Activated naive CD4-positive, alpha-beta T cell treated with anti-CD3 and anti-CD28 coated beads, Interleukin-2, amount 50 U/mL, for 16 hours (primary cell): ENCODE data around the gene PHLDB3.

Source experiments
- DNase-seq: peaks from one replicate; pipeline ENCODE4 v3.0.0-alpha.2; 2020

PHLDB3 gene

DNA sequence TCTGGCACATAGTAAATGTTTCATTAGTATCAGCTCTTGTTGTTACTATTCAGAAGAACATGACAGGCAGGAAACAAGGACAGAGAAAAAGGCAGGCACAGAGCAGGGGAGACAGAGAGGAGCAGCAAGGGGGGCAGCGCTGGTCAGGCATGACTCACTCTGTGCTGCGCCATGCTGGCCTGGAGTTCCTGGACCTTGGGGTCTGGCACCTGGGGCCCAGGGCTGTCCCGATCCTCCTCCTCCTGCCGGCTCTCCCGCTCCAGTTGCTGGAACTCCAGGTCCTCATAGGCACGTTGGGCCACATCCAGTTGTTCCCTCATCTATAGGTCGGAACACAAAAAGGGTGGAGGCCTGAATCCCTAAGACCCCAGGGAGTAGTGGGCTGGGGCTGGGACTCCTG, 7.6 kb downstream of the PHLDB3 start:
- no peak for DNase-seq

DNA sequence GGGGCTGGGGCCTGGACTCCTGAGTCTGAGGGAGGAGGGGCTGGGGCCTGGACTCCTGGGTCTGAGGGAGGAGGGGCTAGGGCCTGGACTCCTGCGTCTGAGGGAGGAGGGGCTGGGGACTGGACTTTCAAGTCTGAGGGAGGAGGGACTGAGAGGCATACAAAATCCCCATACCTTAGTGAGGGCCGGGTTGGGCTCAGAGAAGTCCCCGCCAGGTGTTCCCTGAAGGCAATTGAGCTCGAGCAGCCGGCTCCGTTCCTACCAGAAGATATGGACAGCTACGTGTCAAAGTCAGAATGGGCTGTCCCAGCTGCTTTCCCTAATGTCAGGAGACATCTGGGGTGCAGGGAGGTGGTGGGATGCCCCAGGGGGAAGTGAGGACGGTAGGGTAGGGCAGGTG, 9.5 kb downstream of the PHLDB3 start:
- no peak for DNase-seq

DNA sequence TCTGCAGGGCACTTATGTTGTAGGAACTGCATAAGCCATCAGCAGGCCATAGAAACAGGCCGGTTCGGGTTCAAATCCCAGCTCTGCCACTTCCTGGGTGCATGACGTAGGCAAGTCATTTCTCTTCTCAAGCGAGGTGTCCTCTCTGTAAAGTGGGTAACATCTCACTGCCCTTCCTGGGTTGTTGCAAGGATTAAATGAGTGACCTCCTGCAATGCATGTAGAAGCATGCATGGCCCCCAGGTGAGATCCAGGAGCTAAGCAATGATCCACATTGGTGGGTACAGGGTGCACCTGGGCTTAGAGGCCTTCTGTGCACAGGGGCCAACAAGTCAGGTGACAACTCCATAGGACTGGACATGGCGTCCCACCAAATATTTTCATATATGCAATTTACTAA, 13.8 kb downstream of the PHLDB3 start:
- DNase-seq: no peak

DNA sequence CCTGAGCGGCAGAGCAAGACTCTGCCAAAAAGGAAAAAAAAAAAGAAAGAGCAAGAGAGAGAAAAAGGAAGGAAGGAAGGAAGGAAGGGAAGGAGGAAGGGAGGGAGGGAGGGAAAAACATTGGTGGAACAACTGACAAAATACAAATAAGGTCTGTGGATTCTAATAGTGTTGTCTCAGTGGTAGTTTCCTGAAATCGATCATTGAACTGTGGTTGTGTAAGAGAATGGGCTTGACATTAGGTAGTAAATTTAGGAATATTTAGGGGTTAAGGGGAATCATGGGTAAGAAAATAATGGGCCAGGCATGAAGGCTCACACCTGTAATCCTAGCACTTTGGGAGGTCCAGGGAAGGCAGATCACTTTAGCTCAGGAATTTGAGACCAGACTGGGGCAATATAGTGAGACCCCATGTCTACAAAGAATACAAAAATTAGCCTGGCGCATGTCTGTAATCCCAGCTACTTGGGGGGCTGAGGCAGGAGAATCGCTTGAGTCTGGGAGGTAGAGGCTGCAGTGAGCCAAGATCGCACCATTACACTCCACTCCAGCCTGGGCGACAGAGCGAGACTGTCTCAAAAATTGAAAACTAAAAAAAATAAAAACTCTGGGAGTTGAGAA, 14.5 kb downstream of the PHLDB3 start:
- DNase-seq: no peak

DNA sequence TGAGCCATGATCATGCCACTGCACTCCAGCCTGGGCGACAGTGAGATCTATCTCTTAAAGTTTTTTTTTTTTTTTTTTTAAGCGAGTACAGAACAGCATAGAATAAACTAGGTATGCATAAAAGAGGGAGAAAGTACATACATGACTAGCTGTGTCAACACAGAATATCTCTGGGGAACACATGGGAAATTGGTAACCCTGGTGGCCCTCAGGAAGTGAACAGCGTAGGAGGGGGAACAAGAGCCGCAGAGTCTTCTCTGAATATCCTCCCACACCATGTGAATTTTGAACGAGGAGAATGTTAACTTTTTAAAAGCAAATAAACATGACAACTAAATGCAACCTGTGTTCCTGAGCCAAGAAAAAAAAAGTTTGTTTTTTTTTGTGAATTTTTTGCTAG, 15.2 kb downstream of the PHLDB3 start:
- DNase-seq: no peak

DNA sequence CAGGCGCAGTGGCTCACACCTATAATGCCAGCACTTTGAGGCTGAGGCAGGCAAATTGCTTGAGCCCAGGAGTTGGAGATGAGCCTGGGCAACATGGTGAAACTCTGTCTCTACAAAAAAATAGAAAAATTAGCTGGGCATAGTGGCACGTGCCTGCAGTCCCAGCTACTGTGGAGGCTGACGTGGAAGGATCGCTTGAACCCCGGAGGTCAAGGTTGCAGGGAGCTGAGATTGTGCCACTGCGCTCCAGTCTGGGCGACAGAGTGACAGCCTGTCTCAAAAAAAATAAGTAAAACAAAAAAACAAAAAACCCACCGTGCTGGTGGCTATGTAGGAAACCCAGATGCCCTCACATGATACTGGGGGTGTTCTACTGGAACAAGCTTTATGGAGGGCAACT, 16.4 kb downstream of the PHLDB3 start:
- DNase-seq: no peak

DNA sequence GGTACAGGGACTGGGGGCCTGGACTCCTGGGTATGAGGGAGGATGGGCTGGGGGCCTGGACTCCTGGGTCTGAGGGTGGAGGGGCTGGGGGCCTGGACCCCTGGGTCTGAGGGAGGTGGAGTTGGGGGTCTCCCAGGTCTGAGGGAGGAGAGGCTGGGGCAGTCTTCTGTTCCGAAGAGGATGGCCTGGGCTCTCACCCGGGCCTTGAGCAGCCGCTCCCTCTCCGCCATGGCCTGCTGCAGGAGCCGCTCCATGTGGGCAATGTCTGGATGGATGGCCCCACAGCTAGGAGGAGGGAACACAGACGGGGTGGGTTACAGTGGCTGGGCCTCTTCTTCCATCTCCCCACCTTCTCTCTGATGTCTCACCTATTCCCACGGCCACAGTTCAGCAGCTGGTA, 18.1 kb downstream of the PHLDB3 start:
- DNase-seq: no peak

DNA sequence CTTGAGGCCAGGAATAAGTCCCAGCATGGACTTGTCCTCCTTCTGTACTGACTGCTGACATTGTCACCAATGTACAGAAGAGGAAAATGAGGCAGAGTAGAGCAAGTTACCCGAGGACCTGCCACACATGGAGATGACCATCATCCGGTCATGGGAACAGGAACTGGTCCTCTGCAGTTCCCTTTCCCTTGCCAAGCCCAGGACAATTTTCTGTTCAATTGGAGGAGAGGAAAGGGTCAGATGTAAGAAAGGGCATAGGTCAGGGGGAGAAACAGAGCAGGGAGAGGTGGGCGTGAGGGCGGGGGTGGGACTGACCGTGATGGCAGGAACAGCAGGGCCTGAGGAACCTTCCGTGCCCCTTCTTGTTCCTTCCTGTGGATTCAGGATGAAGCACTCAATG, 18.6 kb downstream of the PHLDB3 start:
- no peak for DNase-seq

DNA sequence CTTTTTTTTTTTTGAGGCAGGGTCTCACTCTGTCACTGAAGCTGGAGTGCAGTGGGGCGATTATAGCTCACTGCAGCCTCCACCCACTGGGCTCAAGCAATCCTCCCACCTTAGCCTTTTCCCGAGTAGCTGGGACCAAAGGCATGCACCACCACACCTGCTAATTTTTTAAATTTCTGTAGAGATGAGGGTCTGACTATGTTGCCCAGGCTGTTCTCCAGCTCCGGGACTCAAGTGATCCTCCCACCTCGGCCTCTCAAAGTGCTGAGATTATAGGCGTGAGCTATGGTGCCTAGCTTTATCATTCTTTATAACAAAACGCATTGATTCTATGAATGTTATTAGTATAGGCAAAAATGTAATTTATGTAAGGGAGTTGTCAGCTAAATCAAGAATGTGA, 21.3 kb downstream of the PHLDB3 start:
- no peak for DNase-seq

DNA sequence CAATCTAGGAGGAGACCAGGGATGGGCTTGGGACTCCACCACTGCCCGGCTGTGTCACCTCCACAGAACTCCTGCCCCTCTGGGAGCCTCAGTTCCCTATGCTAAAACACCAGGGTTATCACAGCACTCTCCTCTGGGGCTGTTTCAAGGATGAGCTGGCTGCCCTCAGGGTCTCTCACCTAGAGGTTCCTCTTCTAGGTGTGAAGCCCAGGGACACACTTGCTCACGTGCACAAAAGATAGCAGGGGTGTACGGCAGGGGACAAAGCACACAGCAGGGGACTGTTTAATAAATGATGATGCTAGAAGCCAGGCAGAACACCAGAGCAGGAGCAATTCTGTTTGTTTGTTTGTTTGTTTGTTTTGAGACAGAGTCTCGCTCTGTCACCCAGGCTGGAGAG, 22.4 kb downstream of the PHLDB3 start:
- DNase-seq: no peak

DNA sequence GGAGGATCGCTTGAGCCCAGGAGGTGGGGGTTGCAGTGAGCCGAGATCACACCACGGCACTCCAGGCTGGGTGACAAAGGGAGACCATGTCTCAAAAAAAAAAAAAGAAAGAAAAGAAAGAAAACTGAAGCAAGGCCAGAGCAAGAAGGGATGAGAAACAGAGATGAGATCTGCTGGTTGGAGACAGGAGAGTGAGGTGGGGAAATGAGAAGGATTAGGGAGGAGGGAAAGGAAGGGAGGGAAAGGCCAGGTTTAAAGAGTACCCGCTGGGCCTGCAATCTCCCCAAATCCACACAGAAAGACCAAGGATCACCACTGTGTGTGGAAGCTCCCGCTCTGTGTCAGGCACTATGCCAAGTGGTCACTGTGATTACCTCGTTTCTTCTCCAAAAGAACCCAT, 22.8 kb downstream of the PHLDB3 start:
- DNase-seq: no peak

DNA sequence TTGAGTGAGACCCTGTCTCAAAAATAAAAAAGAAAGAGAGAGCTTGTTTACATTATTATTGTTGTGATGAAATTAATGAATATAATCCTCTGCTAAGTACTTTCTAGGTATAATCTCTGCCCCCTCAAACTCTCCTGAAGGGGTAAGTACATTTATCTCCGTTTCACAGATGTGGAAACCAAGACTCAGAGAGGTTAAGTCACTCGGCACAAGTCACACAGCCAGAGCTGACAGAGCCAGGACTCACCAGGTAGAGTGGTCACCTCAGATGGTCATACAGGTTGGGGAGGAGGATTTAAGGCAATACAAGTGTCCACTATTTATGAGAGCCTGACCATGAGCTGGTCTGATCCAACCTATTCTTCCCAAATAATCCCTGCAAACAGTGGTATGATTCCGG, 24.0 kb downstream of the PHLDB3 start:
- DNase-seq: no peak

DNA sequence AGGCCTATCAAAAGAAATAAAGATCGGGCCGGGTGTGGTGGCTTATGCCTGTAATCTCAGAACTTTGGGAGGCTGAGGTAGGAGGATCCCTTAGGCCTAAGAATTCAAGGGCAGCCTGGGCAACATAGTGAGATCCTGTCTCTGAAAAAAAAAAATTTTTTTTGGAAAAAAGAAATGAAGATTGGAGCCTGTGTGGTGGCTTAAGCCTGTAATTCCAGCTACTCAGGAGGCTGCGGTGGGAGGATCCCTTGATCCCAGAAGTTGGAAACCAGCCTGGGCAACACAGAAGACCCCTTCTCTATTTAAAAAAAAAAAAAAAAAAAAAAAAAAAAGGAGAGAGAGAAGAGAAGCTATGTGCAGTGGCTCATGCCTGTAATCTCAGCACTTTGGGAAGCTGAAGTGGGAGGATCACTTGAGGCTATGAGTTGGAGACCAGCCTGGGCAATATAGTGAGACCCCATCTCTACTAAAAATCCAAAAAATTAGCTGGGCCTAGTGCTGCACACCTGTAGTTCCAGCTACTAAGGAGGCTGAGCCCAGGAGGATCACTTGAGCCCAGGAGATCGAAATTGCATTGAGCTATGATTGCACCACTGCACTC, 24.5 kb downstream of the PHLDB3 start:
- DNase-seq: no peak

DNA sequence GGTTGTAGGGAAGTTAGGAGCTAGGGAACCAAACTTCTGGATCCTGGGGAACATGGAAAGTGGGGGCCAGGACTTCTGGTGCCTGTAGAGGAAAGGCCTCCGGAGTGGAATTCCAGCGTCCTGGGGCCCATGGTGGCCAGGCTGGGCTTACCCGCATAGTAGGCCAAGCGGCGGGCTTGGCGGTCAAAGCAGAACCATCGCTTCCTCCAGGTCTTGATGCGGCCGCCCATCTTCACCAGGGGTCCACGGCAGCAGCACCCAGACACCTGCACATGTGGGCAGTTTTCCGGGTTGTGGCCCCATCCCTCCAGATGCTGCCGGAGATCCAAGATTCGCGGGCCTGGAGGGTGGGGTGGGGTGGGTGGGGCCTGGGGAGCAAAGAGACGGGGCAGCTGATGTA, 25.3 kb downstream of the PHLDB3 start:
- no peak for DNase-seq

DNA sequence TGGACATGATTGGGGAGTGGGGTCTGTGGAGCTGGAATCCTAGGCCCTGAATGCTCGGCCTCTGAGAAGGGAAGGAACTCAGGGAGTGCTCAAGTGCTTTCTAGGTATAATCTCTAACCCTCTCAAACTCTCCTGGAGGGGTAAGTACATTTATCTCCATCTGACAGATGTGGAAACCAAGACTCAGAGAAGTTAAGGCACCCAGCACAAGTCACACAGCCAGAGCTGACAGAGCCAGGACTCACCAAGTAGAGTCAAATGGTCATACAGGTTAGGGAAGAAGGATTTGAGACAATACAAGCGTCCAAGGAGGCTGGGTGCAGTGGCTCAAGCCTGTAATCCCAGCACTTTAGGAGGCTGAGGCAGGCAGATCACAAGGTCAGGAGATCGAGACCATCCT, 26.2 kb downstream of the PHLDB3 start:
- no peak for DNase-seq

DNA sequence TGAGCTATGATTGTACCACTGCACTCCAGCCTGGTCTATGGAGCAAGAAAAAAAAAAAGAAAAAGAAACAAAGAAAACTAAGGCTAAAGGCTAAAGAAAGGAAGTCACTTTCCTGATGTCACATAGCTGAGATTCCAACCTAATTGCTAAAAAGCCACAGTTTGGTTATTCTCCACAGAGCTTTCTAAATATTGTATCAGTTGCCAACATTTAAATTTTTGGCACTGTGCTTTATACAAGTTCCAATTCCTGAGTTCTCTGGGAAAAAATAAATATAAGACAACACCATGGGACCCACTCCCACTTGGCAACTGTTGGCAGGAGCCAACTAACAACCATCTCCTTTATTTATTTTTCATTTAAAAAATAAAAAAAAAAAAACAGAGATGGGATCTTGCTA, 27.9 kb downstream of the PHLDB3 start:
- no peak for DNase-seq

DNA sequence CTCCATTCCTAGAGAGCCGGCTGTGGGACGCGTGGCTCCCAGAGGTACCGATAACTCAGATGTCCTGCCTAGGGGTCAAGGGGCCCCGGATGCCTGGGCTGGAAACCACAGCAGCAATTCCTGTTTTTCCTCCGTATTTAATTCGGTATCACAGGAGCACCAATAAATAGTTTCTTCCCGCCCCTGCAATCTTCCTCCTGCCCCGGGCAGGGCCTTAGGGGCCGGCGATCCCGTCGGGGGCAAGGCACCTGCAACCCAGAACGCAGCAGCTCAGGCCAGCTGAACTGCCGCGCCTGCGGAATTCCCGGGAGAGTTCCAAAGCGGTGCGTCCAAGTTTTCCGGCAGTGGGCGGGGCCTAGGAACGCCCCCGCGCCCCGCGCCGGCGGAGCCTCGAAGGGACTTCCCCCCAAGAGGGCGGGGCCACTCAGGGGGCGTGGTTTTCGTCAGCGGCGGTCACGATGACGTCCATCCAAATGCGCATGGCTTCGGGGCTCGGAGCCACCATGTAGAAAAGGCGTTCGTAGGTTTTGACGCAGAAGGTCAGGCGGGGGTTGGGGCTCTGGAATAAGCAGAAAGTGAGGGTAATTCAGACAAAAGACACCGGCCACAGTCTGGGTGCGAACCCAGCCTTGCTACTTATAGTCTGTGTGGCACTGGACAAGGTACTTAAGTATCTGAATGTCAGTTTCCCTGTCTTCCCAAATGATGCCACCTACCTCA, 29.4 kb downstream of the PHLDB3 start:
- peak; percentile 96 for DNase-seq

DNA sequence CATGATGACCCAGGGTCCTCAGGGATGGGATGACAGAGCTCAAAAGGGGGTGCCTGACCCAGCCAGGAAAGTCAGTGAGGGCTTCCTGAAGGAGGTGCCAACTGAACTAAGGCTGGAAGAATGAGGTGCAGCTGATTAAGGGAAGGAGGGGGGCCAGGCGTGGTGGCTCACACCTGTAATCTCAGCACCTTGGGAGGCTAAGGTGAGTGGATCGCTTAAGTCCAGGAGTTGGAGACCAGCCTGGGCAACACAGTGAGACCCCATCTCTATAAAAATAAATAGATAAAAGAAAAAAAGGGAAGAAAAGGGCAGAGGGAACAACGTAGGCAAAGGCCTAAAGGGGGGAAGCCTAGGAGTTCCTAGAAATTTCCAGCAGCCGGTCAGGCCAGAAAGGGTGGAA, 30.1 kb downstream of the PHLDB3 start:
- DNase-seq: no peak

DNA sequence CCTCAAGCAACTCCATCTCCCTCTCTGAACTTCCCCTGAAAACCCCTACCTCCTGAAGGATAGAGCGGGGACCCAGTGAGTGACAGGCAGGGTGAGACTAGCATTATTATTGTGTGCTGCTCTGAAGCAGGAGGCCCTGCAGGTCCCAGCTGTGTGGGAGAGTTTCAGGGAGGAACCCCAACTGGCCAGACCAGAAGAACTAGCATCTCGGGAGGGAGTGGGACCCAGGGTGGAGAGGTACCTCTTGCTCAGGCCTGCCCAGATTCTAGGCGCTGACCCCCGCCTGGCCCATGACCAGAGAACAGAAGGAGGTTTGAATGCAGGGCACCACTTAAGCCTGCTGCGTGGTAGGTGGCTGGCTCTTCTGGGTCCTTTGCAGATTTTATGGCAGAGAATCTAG, 33.5 kb downstream of the PHLDB3 start:
- DNase-seq: no peak

DNA sequence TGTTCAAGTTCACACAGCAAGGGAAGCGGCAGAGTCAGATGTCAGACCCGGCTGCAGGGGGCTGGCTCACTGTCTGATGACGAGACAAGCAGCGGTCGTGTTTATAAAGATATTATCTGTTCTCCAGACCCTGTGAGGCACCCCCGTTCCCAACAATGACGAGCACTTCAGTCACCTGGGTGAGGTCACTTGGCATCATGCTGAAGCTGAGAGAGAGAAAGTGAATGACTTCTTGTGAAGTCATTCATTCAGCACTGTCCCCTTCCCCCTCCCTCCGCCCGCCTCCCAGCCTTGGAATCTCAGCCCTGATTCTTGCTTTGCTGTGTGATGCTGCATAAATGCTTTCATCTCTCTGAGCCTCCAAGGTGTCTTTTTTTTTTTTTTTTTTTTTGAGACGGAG, 34.3 kb downstream of the PHLDB3 start:
- DNase-seq: peak; percentile 65

DNA sequence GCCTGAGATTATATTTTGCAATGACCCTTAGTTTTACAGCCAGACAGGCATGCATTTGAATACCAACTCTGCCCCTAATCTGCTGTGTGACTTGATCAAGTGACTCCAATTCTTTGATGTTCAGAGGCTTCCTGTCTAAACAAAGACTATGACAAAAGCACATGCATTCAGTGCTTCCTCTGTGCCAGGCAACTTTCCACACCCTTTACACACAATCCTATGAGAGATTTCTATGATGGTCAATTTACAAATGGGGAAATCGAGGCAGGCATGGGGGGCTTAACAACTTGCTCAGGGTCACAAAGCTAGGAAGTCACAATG, 35.4 kb downstream of the PHLDB3 start:
- DNase-seq: no peak

DNA sequence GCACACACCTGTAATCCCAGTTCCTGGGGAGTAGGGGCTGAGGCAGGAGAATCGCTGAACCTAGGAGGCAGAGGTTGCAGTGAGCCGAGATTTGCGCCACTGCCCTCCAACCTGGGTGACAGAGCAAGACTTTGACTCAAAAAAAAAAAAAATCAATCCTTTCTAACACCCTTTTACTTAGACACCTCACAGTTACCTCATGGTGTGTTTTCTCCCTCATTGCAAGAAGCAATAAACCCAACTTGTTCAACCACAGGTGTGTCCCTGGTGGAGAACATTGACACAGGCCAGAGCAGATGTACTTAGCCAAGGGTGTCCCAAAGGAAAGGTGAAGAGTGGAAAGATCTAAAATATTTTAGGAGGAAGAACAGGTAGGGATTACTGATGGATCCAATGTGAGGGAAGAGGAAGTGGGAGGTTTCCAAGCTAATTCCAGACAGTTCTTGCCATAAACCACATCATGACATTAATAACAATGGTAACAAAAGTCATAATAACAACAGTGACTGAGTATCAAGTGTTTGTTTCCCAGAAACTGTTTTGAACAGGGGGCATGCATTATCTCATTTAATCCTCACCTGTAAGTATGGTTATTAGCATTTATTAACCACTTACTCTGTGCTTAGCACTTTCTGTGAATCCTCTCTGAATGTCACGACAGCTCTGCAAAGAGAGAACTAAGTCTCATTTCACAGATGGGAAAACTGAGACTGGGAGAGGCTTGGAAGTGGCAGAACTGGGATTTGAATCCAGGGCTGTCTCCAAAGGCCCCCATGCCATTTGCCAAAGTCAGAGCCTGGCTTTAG, 36.0 kb downstream of the PHLDB3 start:
- no peak for DNase-seq

DNA sequence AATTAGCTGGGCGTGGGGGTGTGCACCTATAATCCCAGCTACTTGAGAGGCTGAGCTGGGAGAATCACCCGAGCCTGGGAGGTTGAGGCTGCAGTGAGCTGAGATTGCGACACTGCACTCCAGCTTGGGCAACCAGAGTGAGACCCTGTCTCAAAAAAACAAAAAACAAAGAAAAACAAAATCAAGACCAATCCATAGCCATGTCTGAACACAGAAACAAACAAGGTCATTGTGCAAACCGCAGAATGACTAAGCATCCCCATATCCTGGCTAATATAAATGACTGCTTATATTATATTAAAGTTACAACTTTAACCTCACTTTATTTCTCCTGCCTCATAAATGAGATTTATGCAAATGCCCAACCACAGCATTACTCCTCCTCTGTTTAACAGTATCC, 36.8 kb downstream of the PHLDB3 start:
- no peak for DNase-seq

DNA sequence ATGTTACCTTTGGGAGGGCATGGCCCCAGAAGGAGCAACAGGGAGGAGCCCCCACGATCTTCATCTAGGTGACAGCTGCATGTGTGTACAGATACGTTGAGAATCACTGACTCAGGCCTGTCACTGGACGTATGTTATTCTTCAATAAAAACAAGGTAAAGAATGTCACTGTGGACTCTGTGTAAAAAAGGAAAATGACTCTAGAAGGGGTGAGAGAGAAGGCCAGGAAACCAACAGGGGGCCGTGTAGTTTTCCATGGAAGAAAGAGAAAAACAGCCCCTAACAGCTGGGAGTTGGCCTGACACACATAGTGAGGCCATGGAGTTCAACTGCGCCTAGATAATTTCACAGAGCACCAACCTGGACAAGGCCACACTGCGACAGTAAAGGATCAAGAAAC, 37.3 kb downstream of the PHLDB3 start:
- no peak for DNase-seq
